Cardiac muscle cell (in vitro differentiated cells and primary cell): ENCODE measurements around the gene BBS9. TPM values are rescaled to one million over a fixed set of nuclear protein-coding genes. Genes with fewer than 3 reads are reported as not detected.

Source experiments
- DNase-seq, 2 donors: peaks; one replicate each; pipeline versions ENCODE4 v3.0.0 to v3.0.0-alpha.2; 2010 to 2017; ENCODE audit warnings: low read depth in 1 of 2, low spot score in 1 of 2
- H3K27ac ChIP-seq: fragments of 200-600 bp; sonication (generic); 2 replicates; pipeline ENCODE4 v1.5.1; 2016
- H3K27me3 ChIP-seq: fragments of 200-600 bp; sonication (generic); 2 replicates; pipeline ENCODE4 v1.6.0; 2016; ENCODE audit warnings: control low read depth
- H3K36me3 ChIP-seq: fragments of 200-600 bp; sonication (generic); 2 replicates; pipeline ENCODE4 v1.5.1; 2016; ENCODE audit warnings: control low read depth
- H3K4me1 ChIP-seq: fragments of 200-600 bp; sonication (generic); 2 replicates; pipeline ENCODE4 v1.8.1; 2017; ENCODE audit warnings: low read depth, mild to moderate bottlenecking, mixed run types
- H3K4me3 ChIP-seq: fragments of 200-600 bp; sonication (generic); 2 replicates; pipeline ENCODE4 v1.5.1; 2016; ENCODE audit warnings: mild to moderate bottlenecking
- H3K9me3 ChIP-seq: fragments of 200-600 bp; sonication (generic); 2 replicates; pipeline ENCODE4 v1.5.1; 2017; ENCODE audit warnings: low read depth, mild to moderate bottlenecking, control low read depth
- polyA plus RNA-seq: library from polyadenylated mRNA; unstranded; fragments of >200 nt; fragmentation: Nextera tagmentation; extraction: Ambion mirVana; gene quantifications from 2 replicates; pipeline ENCODE4 v1.2.1, GENCODE V29; 2016
- total RNA-seq: library from RNA; depleted of rRNA; stranded (reverse); fragments of >200 nt; gene quantifications from 2 replicates; pipeline ENCODE4 v1.2.3, GENCODE V29; 2016
- TF ChIP-seq, protein P1 (sequence below): IDR thresholded peaks from 2 replicates; pipeline ENCODE4 v1.5.1; 2012; ENCODE audit warnings: low read depth, mild to moderate bottlenecking, low read length

The BBS9 gene
- total and polyA plus RNA-seq, 2 experiments from 2014 or later = 9.8 to 13.2 TPM

DNA sequence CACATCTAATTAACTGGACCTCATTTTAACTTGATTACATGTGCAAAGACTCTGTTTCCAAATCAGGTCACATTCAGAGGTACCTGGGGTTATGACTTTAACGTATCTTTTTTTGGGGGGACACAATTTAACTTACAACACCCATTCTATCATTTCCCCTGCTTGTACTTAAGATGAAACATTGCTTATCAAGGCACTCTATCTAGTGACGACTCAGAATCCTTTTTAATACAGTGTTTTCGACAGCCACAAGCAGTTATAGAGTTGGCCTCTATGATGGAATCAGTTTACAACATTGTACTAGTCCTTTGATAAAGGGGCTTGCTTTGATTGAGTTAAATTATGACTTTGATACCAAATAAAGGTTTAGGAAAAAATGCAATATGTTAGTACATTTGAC is 22.7 kb downstream of the BBS9 start:
- no peak overlapping the region for H3K27ac ChIP-seq
- no peak for DNase-seq
- TF ChIP-seq, protein P1, sequence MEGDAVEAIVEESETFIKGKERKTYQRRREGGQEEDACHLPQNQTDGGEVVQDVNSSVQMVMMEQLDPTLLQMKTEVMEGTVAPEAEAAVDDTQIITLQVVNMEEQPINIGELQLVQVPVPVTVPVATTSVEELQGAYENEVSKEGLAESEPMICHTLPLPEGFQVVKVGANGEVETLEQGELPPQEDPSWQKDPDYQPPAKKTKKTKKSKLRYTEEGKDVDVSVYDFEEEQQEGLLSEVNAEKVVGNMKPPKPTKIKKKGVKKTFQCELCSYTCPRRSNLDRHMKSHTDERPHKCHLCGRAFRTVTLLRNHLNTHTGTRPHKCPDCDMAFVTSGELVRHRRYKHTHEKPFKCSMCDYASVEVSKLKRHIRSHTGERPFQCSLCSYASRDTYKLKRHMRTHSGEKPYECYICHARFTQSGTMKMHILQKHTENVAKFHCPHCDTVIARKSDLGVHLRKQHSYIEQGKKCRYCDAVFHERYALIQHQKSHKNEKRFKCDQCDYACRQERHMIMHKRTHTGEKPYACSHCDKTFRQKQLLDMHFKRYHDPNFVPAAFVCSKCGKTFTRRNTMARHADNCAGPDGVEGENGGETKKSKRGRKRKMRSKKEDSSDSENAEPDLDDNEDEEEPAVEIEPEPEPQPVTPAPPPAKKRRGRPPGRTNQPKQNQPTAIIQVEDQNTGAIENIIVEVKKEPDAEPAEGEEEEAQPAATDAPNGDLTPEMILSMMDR = no peak
- no peaks in the 10 kb centered on the region for H3K4me1 ChIP-seq
- H3K4me3 ChIP-seq = no peak overlapping the region
- no peaks in the 10 kb centered on the region for H3K27me3 ChIP-seq
- no peaks in the 10 kb centered on the region for H3K9me3 ChIP-seq
- no peaks in the 10 kb centered on the region for H3K36me3 ChIP-seq

DNA sequence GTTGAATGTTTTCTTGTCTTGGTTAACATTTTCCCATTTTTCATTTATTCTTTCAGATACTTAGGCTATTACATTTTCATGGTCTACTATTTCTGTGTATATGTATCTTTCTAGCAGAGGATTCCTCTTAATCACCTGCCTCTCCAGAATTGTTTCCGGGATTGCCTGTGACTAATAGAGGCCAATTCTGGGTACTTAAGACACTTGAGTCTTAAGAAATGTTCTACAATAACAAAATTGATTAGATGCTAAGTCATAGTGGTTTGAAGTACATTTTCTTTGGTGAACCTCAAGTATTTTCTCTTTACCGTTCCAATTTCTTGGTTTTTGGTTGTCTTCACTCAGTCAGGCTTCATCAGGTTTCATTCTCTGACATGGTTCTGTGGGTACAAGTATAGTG is 26.4 kb downstream of the BBS9 start:
- Histone ChIP-seq H3K9me3 (no peaks in the 10 kb centered on the region), H3K27me3 (no peaks in the 10 kb centered on the region), H3K36me3 (no peaks in the 10 kb centered on the region), H3K4me1 (peaks cover 5% of the 10 kb centered on the region), H3K27ac (no peak overlapping the region), H3K4me3 (no peak overlapping the region)
- no peak for DNase-seq
- TF ChIP-seq, protein P1 = no peak

DNA sequence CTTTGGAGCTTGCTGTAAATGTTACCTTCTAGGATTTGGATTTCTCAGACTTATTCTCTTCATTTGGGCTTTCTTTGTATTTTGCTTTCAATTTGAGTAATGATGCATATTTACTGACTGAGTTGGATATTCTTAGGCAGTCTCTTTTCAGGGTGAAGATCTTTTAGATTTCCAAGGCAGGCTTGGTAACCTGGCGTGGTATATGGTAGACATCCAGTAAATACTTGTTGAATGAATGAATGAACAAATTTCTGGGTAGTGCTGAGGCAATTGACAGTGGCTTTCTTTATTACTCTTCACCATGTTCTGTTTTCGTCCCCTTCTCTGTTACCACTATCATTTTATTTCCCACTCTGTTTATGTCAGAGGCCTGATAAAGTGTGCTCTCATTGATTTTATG is 27.1 kb downstream of the BBS9 start:
- no peak for DNase-seq
- no peaks in the 10 kb centered on the region for H3K27me3 ChIP-seq
- no peak overlapping the region for H3K27ac ChIP-seq
- H3K36me3 ChIP-seq = no peaks in the 10 kb centered on the region
- TF ChIP-seq, protein P1 = no peak
- peaks cover 5% of the 10 kb centered on the region for H3K4me1 ChIP-seq
- H3K4me3 ChIP-seq = no peak overlapping the region
- H3K9me3 ChIP-seq = no peaks in the 10 kb centered on the region

DNA sequence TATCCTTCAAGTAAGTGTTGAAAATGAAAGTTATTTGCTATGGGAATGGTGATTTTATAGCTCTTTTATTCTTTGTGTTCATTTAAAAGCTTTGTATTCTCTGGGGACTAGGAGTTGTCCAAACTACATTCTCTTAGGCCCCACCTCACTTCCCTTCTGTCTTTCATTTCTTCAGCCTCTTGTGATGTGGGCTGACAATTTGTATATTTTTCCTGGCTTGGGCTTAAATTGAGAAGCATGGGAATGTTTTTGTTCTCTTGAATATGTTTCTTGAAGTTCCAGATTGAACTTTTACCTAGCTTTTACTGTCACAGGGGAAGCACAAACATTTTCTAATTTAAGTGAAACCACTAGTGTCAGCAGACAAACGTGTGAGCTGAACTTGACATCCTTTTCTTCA is 27.9 kb downstream of the BBS9 start:
- TF ChIP-seq, protein P1 = no peak
- Histone ChIP-seq H3K36me3 (no peaks in the 10 kb centered on the region), H3K27ac (peak overlapping the region; percentile 45), H3K9me3 (no peaks in the 10 kb centered on the region), H3K27me3 (no peaks in the 10 kb centered on the region), H3K4me1 (peaks cover 5% of the 10 kb centered on the region), H3K4me3 (no peak overlapping the region)
- DNase-seq = peak in 1 of 2 donors; percentile 25

DNA sequence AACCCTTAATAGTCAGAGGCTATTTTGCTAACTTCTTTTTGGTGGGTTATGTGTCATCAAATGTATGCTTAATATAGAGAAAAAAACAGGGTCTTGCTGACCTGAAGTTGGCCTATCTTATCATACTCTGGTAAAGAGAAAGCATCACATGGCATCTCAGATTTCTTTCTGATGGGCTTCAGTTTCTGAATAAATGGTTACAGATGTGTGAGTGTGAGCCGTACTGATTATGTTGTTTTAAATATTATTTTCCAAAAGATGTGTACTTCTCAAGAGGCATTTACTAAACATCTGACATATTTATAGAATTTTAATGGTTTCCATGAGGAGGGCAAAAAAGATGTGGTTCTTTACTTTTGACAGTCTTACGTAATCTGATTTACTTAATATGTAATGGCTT is 28.4 kb downstream of the BBS9 start:
- Histone ChIP-seq H3K36me3 (no peaks in the 10 kb centered on the region), H3K9me3 (no peaks in the 10 kb centered on the region), H3K27ac (peak overlapping the region; percentile 45), H3K27me3 (no peaks in the 10 kb centered on the region), H3K4me3 (no peak overlapping the region), H3K4me1 (peaks cover 5% of the 10 kb centered on the region)
- DNase-seq = no peak
- TF ChIP-seq, protein P1 = no peak

DNA sequence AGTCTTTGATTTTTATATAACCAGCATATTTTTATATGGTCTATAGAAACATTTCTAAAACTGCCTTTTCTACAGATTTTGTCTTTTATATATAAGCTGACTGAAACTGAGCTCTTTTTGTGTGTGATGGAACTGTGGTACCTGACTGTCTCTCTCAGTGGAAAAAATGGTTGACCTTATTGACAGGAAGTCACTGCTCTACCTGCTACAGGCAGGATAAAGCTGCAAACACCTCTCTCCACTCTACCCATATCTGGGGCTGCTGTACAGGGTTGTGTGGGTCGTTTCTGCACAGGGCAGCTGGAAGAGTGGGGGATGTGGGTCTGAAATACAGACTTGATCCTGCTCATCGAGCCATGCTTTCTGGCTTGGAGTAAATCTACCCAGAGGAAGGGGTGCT is 48.5 kb downstream of the BBS9 start:
- Histone ChIP-seq H3K4me3 (no peak overlapping the region), H3K36me3 (no peaks in the 10 kb centered on the region), H3K27me3 (no peaks in the 10 kb centered on the region), H3K27ac (no peak overlapping the region), H3K9me3 (no peaks in the 10 kb centered on the region), H3K4me1 (peaks cover 9% of the 10 kb centered on the region)
- TF ChIP-seq, protein P1 = no peak
- no peak for DNase-seq
